Urinary bladder (tissue), 4 donors: ENCODE data around the gene PLEK. TPM values are rescaled to one million over a fixed set of nuclear protein-coding genes. Genes with fewer than 3 reads are reported as not detected.
"Not testable (repeated sequence)": the region's sequence is repeated elsewhere in the genome, so short reads cannot be mapped to it uniquely, and the experiment has no call there.

Experiments
- DNase-seq: peaks from one replicate; pipeline ENCODE4 v3.0.0-alpha.2; 2015; ENCODE audit errors: extremely low spot score
- H3K27ac ChIP-seq: one replicate; pipeline ENCODE4 v1.5.1; 2013; ENCODE audit warnings: low read depth, mild to moderate bottlenecking, moderate library complexity
- H3K36me3 ChIP-seq: one replicate; pipeline ENCODE4 v1.6.1; 2013; ENCODE audit warnings: mild to moderate bottlenecking, moderate library complexity; ENCODE audit not compliant: insufficient read depth
- H3K4me1 ChIP-seq: one replicate; pipeline ENCODE4 v1.6.1; 2013; ENCODE audit warnings: mild to moderate bottlenecking, moderate library complexity; ENCODE audit not compliant: insufficient read depth
- H3K4me3 ChIP-seq: one replicate; pipeline ENCODE4 v1.5.1; 2013; ENCODE audit warnings: low read depth, low read length
- WGBS: extraction: QIAGEN DNeasy Blood & Tissue Kit; methylation state at CpG from one replicate; pipeline ENCODE4 v1.1.7; 2013; 5-methylcytosine and 5-hydroxymethylcytosine counted together
- polyA plus RNA-seq: library from polyadenylated mRNA; stranded (reverse); fragments of 200-250 nt; gene quantifications from one replicate; pipeline ENCODE4 v1.2.3, GENCODE V29; 2013
- total RNA-seq: library from RNA; depleted of rRNA; stranded (reverse); fragments of >200 nt; gene quantifications from one replicate; pipeline ENCODE4 v1.2.3, GENCODE V29; 2014
- donor health status: healthy with polysubstance abuse.
- donor health status: healthy.

PLEK gene
- total and polyA plus RNA-seq, 2 donors = 4.7 to 12.4 TPM

DNA sequence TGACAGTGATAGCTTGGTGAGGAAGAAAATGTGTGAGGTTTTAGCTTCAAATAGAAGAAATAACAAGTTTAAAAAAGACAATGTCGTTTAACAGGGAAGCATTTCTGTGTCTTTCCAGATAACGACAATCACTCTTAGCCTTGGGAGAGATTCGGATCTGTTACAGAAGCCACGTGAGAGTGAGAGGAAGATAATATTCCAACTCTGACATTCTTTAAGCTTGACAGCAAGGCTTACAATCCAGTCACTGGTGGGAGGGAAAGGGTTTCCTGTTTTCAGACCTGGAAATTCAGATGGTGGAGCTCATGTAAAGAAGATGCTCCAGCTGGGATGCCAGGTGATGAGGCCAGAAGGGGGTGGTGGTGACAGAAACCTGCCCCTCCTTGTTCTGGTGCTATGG, 71.2 kb downstream of the PLEK start:
- no peak for DNase-seq
- WGBS = 17% methylated on average over 4 of the region's 4 CpGs
- Histone ChIP-seq H3K27ac (no peak overlapping the region), H3K4me1 (no peaks in the 10 kb centered on the region), H3K36me3 (no peaks in the 10 kb centered on the region), H3K4me3 (no peak overlapping the region)

DNA sequence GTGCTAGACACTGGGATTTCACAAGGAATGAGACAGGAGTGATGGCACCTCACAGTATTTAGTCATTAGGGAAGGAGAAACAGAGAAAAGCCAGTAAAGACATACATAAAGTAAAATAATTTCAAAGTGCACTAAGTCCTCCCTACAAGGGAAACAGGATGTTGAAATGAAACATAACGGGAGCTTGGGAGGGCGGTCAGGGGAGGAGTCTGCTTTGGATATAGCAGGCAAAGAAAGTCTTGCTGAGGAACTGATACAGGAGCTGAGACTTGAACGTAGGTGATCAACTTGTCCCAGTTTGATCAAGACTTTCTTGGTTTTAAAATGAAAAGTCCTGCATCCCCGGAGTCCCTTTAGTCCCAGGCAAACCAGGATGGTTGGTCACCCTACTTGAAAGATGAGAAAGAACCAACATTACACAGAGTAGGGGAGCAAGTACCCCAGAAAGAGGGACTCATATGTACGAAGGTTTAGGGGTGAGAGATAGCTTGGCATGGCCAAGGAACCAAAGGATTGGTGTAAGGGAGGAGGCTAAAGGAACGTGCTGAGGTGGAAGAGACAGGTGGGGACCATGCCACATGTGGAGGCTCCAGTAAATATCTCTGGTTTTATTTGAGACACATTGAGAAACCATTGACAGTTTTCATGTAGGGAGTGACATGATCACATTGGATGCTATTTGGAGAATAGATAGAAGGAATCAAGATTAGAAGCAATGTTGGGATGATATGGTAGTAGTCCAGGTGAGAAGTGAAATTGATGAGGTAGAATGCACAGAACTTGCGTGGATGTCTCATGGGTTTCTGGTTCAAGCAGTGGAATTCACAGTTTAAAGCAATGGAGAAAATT, 73.6 kb downstream of the PLEK start:
- no peak overlapping the region for H3K4me3 ChIP-seq
- H3K4me1 ChIP-seq = no peaks in the 10 kb centered on the region
- DNase-seq = no peak
- H3K27ac ChIP-seq = no peak overlapping the region
- 69% methylated on average over 7 of the region's 7 CpGs for WGBS
- H3K36me3 ChIP-seq = no peaks in the 10 kb centered on the region

DNA sequence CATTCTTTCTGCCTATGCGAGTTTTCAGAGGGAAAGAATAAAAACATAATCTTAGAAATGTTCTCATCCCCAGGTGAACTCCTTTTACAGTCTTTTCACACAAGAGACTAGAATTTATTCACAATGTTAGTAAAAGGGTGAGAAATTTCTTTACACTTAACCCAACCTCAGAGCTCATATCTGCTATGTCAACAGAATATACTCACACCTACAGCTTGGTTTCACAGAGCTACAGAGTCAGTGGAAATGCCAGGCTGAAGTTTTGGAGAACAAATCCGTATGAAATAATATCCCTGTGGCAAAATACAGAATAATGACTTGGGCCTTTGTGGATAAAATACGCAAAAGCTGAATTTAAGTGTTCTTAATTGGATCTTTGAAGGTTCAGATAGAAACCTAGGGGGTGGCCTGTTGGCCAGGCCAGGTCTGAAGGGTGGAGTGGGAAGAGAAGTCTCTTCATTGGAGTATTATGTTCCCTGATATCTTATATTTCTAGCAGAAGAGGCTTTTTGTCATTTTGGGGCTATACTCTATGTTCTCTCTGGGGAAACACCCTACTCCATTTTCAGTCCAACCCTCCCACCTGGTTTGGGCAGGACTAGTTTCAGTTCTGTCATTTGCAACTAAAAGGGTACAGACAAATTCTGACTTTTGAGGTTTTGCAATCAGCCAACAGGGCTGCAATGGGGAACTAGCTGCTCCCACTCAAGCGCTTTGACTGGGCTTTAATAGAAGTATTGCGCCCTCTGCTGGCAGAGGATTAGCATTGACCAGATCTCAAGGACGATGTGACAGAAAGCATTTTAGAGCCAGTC, 76.3 kb downstream of the PLEK start:
- Histone ChIP-seq H3K4me3 (no peak overlapping the region), H3K27ac (no peak overlapping the region), H3K4me1 (no peaks in the 10 kb centered on the region), H3K36me3 (no peaks in the 10 kb centered on the region)
- DNase-seq = peak; percentile 77
- 40% methylated on average over 6 of the region's 6 CpGs for WGBS

DNA sequence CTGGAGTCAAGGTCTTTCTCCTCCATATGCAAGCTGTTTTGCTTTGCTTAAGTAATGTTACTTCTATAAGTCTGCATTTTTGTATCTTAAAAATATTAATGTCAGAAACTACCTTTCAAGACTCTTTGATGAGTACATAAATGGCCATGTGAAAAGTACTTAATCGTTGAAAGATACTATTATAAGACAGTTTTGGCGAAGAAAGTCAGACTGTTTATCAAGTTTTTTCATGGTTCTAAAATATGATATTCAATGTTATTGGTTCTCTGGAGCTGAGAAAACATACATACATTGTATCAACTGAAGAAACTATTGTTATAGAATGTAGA, 76.9 kb downstream of the PLEK start:
- Histone ChIP-seq H3K4me1 (no peaks in the 10 kb centered on the region), H3K27ac (no peak overlapping the region), H3K4me3 (no peak overlapping the region), H3K36me3 (no peaks in the 10 kb centered on the region)
- WGBS = 82% methylated on average over 2 of the region's 2 CpGs
- no peak for DNase-seq

DNA sequence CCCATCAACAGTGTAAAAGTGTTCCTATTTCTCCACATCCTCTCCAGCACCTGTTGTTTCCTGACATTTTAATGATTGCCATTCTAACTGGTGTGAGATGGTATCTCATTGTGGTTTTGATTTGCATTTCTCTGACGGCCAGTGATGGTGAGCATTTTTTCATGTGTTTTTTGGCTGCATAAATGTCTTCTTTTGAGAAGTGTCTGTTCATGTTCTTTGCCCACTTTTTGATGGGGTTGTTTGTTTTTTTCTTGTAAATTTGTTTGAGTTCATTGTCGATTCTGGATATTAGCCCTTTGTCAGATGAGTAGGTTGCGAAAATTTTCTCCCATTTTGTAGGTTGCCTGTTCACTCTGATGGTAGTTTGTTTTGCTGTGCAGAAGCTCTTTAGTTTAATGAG, 81.3 kb downstream of the PLEK start:
- H3K36me3 ChIP-seq, DNase-seq, H3K4me3 ChIP-seq, H3K27ac ChIP-seq, H3K4me1 ChIP-seq: not testable (repeated sequence)
- WGBS = 78% methylated on average over 3 of the region's 3 CpGs

Other genes starting within 250 kb of the PLEK start
- gene PNO1, start 207.4 kb upstream of the PLEK start, total RNA-seq = 11.2 TPM
- gene PNO1, start 207.4 kb upstream of the PLEK start, polyA plus RNA-seq = 14.3 TPM
- gene PPP3R1, start 112.8 kb upstream of the PLEK start, total RNA-seq = 75.2 TPM
- gene PPP3R1, start 112.8 kb upstream of the PLEK start, polyA plus RNA-seq = 31.3 TPM
- gene CNRIP1, start 45.3 kb upstream of the PLEK start, total RNA-seq = 38.0 TPM
- gene CNRIP1, start 45.3 kb upstream of the PLEK start, polyA plus RNA-seq = 41.5 TPM
- 1.2 TPM for gene FBXO48, start 102.0 kb downstream of the PLEK start, total RNA-seq
- 0.68 TPM for gene FBXO48, start 102.0 kb downstream of the PLEK start, polyA plus RNA-seq
- gene APLF, start 102.3 kb downstream of the PLEK start, total RNA-seq = 15.9 TPM
- gene APLF, start 102.3 kb downstream of the PLEK start, polyA plus RNA-seq = 1.4 TPM